GM19372 (cell line): ENCODE measurements around the gene RGS10.
A peak's percentile ranks its signal among the peaks of the same experiment; 100 is the strongest.

Experiments
- ATAC-seq: cut with Tn5 transposase; IDR thresholded peaks from one replicate; pipeline ENCODE4 v1.9.1; 2021; ENCODE audit warnings: mild to moderate bottlenecking, low read depth, moderate library complexity; ENCODE audit not compliant: unreplicated experiment

Gene RGS10

GRCh38 chr10:119499677-119500002, 42.9 kb downstream of the RGS10 start:
- no peak for ATAC-seq

DNA sequence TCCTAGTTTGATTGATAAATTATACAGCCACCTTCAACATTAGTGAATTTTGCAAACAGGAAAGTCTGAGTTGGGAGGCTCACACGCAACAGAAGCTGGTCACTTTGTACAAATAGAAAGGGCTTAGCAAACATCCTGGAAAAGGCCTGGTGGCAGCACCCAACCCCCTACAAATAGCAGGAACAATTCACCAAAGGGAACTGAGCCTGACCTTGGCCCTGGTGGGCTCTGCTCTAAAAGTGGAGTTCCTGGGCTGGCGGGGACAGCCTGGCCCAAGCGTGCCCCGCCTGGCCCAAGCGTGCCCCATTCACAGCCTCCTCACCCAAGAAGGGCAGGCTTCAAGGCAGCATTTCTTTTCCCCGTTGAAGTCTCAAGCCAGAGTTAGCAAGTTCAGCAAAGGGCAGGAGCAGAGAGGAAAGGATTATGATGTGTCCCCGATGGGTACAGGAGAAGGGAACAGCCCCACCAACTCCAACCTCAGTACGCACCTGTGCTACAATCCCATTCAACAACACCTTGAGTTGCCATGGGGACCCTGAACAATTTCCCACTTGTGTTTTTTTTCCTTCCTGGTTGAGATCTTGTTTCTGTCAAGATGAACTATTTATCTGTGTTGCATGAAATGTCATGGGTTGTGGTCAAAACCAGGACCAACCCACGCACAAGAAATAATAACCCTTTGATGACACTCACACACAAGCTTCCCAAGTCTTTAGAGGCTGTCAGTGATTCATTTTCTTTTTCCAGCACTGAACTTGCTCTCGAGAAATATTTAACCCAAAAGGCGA, 43.4 kb downstream of the RGS10 start:
- no peak for ATAC-seq

- no peak for ATAC-seq
These were observed 45.3 kb downstream of the RGS10 start for GRCh38 chr10:119497243-119497642.

DNA sequence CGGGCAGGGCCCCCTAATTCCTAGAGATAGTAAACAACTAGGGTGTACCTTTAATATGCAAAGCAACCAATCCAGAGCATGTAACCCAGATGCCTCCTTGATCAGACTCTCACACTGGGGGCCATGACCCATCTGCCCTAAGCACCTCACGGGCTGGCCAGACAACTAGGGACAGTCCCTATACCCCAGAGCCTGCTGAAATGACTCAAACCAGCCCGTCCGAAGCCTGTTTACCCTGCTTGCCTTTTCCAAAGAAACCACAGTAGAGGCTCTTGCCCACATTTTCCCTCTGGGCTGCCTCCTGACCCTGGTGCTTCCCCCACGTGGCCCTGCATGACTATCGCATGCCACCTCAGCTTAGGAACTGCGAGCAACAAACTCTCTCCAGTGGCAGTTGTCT, 46.2 kb downstream of the RGS10 start:
- ATAC-seq = peak; percentile 73

GRCh38 chr10:119495545-119495944, 47.0 kb downstream of the RGS10 start:
- no peak for ATAC-seq

- no peak for ATAC-seq
These were observed 47.5 kb downstream of the RGS10 start for GRCh38 chr10:119495021-119495505.

DNA sequence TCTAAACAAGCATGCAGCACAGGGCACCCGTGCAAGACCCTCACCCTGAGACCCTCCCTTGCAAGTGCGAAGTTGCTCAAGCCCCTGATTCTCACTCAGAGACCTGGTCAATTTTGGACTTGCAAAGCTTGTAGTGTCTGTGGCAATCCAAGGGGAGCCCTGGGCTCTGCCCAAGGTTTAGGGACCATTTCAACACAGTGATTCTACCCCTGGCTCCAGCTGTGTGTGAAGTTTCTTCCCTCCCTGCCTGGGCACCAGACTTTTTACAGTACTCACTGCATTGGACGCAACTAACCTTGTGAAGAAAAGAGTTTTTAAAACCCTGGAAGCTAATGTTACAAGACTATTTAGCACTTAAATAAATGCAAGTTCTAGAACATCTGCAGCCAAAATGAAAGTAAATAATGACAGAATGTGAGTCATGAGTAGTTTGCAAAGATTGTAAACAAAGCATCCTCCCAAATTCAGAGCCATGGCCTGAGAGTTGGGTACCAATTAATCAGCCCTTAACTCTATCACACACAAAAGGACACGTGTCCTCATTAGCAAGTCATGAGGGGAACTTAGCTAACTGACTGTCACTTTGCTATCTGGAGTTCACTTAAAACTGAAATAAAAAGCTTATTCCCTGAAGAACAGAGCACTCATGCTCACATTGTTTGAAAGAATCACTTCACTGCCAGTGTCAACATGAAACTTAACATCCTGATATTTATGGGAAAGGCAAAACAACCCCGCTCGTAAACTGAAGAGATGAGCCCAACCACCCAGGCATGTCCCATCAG, 48.1 kb downstream of the RGS10 start:
- no peak for ATAC-seq

DNA sequence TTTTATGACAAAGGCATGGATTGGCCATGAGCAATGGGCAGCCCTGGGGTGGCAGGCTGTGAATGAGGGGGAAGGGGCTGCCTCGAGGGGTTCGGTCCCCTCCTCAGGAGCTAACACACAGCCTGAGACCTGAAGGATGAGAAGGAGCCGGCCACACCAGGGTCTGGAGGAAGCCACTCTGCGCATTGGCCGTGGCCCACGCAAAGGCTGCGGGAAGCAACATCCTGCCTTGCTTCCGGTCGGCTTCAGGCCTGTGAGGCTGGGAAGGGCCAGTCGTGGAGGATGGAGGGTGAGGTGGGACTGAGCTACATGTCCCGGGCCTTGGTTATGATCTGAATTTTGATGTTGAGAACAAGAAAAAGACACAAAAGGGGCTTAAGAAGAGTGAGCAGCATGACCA, 49.4 kb downstream of the RGS10 start:
- no peak for ATAC-seq

GRCh38 chr10:119491966-119492757, 50.4 kb downstream of the RGS10 start:
- no peak for ATAC-seq

GRCh38 chr10:119489991-119490326, 52.6 kb downstream of the RGS10 start:
- no peak for ATAC-seq

DNA sequence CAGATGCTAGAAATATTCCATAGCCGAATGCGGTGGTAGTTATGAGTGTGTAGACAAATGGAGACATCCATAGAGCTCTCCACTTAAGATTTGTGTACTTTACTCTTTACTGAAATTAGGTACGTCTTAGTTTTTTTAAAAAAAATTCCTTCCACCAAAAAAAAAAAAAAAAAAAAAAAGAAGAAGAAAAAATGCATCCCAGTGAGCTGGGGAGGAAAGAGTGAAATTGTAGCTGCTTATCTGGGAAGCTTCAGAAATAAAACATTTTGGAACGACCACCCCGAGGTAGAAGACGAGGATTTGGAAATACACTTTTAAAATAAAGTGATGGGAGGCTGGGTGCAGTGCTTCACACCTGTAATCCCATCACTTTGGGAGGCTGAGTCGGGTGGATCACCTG, 53.8 kb downstream of the RGS10 start:
- no peak for ATAC-seq

GRCh38 chr10:119483839-119484238, 58.7 kb downstream of the RGS10 start:
- no peak for ATAC-seq

DNA sequence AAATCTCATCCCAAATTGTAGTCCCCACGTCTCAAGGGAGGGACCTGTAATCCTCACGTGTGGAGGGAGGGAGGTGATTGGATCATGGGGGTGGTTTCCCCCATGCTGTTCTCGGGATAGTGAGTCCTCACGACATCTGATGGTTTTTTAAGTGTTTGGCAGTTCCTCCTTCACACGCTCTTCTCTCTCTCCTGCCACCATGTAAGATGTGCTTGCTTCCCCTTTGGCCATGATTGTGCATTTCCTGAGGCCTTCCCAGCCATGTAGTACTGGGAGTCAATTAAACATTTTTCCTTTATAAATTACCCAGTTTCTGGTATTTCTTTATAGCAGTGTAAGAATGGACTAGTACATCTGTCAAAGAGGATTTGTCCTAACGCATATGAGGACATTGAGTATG, 59.5 kb downstream of the RGS10 start:
- no peak for ATAC-seq

DNA sequence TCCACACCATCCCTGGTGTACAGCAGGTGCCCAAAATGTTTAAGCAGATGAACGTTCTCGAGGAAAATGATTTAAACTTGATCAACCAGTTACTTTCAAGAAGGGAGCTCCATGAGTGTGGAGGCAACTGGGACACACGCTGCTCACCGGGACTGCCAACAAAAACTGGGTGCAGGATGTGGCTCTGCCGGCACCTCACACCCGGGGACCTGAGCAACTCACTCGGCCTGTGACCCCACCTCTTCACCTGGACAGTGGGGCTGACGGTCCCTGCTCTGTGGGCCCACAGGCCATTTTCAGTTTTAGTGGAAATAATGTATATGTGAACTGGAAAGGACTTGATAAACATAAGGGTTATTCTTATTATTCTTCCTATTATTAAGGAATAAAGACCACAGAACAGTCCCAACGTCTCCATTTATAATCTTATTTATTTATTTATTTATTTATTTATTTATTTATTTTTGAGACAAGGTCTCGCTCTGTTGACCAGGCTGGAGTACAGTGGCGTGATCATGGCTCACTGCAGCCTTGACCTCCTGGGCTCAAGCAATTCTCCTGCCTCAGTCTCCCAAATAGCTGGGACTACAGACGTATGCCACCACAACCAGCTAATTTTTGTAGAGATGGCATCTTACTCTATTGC, 60.6 kb downstream of the RGS10 start:
- ATAC-seq = no peak

- no peak for ATAC-seq
These were observed 61.9 kb downstream of the RGS10 start for GRCh38 chr10:119480667-119481066.

- no peak for ATAC-seq
These were observed 63.0 kb downstream of the RGS10 start for GRCh38 chr10:119479532-119479931.

DNA sequence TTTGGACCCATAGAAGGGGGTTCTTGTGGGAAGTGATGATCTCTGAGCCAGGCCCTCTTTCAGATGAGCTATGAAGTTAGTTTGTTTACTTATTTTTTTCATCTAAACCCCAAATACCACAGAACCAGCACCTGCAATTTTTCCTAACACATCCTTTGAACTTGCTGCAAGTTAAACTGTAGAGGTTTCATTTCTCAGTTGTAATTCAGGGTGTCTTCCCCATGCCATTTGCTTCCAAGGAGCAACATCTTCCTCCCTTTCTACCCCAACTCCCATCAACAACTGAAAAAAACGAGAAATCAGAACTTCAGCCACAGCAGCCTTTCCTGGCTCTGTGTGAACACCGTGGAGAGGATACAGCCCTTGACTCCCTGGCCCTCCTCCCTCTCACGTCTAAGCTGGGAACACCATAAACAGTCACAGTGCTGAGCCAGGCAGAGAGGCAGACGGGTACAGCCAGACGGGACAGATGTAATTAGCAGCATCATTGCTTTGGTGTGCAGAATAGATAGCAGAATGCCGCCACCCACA, 63.6 kb downstream of the RGS10 start:
- no peak for ATAC-seq

DNA sequence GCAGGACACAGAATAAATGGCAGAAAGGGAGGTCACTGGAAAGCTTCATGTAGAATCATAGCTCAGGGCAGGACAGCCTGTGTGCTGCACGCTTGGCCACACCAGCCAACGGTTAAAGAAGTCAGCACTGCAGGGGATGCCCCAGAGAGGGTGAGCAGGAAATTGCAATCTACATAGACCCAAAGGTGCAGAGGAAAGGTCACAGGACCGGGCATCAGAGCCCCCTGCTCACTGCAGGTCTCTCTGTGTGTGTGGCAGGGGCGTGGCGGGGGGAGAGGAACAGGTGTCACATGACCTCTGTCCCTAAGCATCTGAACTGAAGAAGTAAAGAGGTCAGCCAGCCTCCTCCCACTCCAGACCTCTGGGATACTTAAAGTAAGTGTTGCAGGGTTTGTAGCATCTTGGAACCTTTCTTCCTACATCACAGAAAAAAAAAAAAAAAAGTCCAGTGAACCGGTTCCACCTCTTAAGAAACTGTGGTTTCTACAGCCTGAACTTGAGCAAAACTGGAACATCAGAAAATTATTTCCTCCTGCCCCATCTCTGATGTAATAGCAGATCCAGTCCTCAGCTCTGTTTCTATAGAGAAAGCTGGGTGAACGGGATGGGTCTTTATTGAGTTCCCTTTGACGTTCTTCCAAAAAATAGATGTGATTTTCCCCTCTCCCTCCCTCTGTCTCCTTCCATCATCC, 64.3 kb downstream of the RGS10 start:
- ATAC-seq = peak; percentile 87

GRCh38 chr10:119477444-119477843, 65.1 kb downstream of the RGS10 start:
- ATAC-seq = peak; percentile 43

DNA sequence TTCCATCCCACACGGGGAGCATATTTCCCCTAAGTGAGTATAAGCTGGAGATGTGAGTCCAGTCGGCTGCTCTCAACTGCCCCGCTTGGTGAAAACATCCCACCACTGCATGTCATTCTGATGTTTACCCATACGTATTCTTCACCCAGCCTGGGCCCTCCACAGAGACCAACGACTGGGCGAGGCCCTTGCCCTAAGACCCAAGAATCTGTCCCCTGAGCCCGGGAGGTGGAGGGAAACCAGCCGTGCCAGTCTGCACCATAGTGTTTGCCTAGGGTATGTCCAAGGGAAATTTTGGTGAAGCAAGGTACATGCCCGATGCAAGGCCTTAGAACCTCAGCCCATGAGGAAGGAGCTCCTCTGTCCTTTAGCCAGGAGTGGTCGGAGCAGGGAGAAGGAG, 67.9 kb downstream of the RGS10 start:
- ATAC-seq = no peak
